Measurements from ENCODE around the gene TRMT44.

The TRMT44 gene

DNA sequence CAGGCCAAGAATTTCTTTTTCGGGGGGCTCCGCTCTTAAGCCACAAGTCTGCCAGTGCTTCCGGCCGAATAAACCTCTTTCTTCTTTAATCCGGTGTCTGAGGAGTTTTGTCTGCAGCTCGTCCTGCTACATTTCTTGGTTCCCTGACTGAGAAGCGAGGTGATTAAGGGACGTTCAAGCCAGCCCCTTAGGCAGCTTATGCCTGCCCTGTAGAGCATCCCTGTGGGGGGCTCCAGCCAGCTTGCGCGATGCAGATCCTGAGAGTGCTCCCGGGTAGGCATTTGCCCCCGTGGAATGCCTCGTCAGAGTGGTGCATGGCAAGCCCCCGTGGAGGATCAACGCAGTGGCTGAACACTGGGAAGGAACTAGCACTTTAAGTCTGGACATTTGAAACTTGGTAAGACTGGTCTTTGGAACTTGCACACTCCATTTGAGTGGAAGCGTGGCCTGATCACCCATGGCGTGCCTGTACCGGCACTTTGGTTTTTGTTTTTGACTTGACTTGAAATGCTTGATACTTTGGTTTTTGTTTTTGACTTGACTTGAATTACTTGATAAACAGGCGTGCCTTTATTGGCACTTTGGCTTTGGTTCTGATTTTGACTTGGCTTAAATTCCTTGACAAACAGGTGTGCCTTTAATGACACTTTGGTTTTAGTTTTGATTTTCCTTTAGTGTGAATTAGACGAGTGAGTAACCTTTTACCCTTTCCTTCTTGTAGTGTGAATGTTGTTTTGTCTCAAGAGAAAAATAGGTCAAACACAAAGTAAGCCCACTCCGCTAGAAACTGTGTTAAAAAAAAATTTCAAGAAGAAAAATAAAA is 6.1 kb upstream of the TRMT44 start:
- DNase-seq (ENCODE audit: low read depth in 2 of 2): no peak

DNA sequence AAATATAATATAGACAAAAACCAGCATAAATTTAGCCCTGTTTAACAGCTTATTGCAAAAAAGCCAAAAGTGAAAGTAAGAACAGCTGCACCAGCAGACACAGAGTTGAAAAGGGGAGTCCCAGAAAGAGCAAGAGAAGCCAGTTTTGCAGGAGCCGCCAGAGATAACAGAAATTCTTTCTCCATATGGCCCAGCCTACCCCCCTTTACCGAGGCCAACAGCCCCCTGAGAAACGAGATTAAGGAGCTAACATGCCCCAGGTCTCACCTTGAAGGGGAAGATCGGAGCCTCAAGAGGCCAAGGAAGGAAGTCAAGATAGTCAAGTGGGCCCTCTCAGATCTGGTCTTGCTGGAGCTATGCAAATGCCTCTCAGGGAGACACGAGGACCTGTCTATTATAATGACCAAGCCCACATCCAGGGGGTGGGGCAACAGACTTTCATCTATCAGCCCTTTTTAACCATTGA is 4.9 kb upstream of the TRMT44 start:
- DNase-seq (ENCODE audit: low read depth in 2 of 2): no peak

DNA sequence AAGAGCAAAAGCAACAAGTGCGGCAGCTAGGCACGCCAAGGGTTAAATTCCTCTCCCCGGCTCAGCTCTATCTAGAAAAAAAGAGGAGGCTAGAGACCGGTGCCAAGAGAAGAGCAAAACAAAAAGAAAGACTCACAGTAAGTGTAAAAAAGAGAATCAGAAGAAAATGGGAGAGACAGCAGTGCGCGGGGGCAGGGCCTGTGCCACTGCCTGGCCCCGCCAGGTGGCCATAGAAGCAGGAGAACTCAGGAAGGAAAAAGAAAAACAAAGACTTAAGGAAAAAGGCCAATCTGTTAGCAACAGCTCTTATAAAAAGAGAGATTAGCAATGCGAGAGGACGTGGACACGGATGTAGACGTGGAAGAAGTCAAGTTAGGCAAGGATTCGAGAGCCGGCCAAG is 3.3 kb upstream of the TRMT44 start:
- DNase-seq (ENCODE audit: low read depth in 2 of 2): no peak

DNA sequence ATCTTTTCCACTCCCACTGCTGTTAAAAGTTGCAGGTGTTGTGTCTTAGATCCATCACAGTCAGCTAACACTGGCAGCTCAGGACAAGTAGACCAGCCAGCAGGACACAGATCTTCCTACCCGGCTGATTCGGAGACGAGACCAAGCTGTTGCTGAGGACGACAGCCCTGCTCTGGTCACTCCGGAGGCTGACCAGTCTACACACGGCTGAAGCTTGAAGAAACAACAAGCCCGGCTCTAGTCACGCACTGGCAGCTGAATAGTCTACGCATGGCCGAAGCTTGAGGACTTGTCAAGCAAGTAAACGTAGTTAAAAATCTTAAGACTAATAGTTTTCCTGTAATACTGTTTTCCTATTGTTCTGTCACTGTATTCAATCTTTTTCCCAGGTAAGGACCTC is 1.8 kb upstream of the TRMT44 start:
- no peak for DNase-seq (ENCODE audit: low read depth in 2 of 2)

DNA sequence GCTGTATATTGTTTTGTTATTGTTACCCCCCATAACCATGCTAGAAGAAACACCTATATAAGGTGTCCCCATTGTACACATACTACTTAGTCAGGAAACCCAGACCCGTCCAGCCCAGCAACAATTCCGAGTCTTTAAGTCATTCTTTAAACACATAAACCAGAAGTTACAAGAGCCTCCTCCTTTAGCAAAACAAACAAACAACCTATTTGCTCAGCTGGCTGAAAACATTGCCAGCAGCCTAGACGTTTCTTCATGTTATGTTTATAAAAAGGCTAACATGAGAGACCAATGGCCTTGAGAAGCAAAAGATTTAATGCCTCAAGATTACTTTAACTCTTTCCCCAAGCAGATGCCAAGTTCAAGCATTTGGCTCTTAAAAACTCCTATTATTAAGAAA is 1.4 kb upstream of the TRMT44 start:
- no peak for DNase-seq (ENCODE audit: low read depth in 2 of 2)

DNA sequence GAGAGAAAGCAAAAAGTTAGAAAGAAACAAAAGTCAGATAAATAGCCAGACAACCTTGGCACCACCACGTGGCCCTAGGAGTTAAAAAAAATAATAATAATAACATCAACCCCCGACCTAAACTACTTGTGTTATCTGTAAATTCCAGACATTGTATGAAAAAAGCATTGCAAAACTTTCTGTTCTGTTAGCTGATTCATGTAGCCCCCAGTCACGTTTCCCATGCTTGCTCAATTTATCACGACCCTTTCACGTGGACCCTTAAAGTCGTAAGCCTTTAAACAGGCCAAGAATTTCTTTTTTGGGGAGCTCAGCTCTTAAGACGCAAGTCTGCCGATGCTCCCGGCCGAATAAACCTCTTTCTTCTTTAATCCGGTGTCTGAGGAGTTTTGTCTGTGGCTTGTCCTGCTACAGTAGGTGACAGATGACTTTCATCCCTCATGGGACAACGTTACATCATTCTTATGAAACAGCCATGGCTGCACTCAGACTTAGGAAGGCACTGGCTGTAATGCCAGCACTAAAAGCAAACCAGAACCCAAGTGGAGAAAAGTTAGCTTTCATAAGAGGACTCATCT is 574 bp upstream of the TRMT44 start:
- DNase-seq (ENCODE audit: low read depth in 2 of 2): no peak

DNA sequence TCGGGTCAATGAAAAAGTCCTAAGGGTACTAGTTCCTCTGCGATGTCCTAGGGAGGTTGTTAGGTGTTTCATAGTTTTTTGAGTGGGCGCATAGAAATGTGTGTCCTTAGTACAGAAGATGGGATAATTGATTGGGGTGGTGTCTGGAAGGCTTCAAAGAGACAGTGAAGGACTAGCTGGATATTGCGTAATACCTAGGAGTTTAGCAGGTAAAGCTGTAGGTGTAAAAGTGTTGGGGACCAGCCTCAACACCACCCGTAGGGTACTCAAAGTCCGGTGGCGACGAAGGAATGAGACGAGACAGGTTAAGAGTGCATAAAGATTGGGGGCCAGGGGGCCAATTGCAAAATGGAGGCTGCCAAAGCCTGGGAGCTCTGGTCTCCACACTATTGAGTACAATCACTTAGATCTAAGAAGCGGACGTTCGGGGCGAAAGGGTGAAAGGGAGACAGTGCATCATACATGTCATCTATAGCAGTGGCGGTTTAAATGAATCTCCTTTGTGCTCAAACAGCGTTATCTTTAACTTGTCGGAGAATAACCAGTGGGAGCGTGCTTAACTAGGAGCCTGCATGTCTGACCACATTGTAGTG is 1.0 kb downstream of the TRMT44 start:
- DNase-seq (ENCODE audit: low read depth in 2 of 2): no peak

DNA sequence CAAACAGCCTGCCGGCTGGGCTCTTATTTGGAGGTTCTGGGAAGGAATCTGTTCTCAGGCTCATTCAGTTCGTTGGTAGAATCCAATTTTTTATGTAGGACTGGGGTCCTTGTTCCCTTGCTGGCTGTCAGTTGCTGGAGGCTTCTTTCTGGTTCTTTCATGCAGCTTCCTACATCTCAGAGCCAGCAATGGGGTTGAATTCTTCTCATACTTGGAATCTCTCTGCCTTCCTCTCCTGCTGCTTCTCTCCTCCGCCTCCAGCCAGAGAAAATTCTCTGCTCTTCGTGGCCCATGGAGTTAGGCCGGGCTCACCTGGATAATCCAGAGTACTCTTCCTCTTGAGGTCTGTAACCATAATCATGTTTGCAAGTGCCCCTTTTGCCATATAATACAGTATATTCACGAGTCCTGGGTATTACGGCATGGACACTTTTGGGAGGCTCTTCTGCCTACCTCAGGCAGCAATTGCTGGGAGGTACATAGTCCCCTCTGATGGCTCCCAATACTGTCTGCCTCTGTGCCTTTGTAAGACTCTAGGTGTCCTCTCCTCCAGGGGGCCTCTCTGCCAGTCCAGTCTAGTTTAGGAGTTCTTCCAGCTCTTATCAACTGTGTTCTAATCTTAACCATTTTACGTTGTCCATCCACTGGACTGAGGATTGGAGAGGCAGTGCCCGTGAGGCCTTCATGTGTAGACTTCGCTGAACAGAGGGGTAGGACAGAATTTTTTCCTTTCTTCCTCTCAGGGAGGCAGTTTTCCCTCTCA is 2.2 kb downstream of the TRMT44 start:
- no peak for DNase-seq (ENCODE audit: low read depth in 2 of 2)

DNA sequence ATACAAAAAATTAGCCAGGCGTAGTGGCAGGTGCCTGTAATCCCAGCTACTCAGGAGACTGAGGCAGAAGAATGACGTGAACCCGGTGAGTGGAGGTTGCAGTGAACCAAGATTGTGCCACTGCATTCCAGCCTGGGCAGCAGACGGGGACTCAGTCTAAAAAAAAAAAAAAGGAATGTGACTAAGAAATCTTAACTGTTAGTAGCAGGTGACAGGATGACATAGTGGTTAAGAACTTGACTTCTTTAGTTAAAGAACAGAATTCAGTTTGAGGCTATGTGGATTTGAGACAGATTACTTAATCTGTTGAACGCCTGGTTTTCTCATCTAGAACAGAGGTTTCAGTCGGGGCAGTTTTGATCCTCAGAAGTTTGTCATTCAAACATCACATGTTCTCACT is 3.2 kb downstream of the TRMT44 start:
- DNase-seq (ENCODE audit: low read depth in 2 of 2): no peak

DNA sequence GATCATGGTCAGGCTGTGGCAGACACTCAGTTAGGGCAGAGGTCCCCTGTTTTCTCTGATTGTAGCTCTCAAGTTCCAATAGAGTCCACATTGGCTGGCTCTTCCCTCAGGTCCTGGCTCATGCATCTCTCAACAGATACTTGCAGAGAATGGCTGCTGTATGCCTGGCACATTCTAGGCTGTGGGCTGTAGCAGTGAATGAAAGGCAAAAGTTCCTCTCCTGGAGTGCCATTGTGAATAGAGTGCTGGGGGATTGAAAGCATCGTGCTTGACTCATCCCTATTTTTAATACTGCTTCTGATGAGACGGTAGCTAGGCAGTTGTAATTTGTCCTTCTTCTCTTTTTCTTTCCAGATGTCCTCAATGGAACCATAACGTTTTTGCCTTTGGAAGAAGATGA is 5.5 kb downstream of the TRMT44 start:
- DNase-seq (ENCODE audit: low read depth in 2 of 2): no peak

DNA sequence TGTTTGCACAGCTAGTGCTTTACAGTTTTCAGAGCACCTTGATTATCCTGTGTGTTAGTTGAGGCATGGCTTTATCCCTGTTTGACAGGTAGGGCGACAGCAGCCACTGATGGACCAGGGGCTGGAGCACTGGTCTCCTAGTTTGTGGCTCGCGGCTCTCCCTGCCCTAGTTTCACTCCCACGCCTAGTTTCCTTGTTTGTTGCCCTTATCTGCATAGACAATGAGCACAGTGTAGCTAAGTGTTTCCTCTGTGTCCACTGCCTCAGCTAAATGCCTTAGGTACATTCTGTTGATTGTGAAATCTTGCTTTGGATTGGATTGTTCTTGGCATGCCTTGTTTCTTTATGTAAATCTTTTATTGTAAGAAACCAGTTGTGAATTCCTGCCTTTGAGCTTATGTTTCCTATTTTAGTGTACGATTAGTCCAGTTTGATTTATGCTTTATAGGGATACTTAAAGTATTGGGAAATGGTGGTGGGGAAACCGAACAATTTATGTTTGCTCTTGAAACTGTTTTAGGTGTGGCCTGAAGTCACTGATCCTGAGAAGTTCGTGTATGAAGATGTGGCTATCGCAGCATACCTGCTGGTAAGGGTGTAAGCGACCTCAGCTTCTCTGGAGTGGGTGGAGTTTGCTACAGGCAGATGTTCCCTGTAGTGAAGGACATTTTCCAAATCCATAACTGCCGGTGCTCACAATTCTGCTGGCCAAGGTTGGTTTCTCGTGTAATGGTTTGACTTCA is 11.0 kb downstream of the TRMT44 start:
- DNase-seq (ENCODE audit: low read depth in 2 of 2): no peak

DNA sequence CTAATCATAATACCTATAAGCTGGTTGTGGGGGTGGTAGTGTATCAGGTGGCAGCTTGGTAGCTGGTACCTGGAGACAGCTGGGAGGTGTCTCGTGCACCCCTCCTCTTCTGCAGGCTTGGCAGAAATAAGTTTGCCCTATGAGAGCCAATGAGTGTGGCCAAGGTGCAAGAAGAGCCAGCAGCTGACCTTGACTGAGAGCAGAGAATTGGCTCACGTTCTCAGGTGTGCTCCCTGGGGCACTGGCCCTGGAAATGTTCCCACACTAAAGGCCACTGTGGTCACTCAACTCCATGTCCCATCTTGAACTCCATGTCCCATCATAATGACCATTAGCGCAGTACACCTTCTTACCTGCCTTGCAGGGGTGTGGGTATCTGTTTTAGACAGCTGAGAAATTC is 13.4 kb downstream of the TRMT44 start:
- DNase-seq (ENCODE audit: low read depth in 2 of 2): no peak

DNA sequence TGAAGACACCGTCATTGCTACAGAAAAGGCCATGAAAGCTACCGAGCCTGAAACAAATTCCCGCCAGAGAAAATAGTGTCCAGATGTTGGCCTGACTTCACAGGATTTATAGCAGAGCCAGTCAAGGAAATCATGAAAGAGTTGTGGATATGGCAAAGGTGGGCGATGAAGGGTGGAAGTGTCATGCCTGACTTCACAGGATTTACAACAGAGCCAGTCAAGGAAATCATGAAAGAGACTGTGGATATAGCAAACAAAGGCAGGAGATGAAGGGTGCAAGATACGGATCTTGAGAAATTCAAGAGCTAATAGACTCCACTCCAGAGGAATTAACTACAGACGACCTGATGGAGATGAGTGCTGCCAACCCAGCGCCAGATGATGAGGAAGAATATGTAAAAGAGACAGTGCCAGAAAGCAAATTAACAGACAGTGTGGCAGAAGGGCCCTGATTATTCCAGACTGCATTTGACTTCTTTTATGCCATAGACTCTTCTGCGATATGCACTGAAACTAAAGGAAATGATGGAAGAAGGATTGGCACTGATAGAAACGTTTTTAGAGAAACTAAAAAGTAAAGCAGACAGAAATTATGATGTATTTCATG is 17.2 kb downstream of the TRMT44 start:
- no peak for DNase-seq (ENCODE audit: low read depth in 2 of 2)

DNA sequence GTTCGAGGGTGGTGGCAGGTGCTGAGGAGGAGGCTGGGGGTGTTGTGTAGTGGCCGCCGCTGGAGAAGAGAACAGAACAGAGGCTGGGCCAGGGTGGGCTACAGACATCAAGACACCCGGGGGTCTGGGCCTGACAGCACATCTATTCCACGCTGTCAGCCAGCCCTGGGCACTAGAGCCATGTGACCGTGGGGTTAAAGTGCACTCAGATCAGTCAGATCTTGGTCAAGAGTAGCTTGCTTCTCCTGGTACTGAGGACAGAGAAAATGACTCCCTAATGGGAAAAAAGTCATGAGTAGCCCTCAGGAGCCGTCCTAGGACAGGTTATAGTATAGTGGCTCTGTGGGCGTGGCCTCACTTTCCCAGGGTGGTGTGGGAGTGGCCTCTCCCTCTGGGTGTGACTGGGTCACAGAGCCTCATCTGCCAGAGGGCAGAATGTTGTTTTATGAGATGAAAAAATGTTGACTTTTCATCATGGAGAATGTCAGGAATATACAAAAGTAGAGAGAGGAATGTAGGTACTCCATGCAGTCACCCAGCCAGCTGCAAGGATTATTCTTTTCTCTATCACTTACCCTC is 19.4 kb downstream of the TRMT44 start:
- DNase-seq (ENCODE audit: low read depth in 2 of 2): no peak

DNA sequence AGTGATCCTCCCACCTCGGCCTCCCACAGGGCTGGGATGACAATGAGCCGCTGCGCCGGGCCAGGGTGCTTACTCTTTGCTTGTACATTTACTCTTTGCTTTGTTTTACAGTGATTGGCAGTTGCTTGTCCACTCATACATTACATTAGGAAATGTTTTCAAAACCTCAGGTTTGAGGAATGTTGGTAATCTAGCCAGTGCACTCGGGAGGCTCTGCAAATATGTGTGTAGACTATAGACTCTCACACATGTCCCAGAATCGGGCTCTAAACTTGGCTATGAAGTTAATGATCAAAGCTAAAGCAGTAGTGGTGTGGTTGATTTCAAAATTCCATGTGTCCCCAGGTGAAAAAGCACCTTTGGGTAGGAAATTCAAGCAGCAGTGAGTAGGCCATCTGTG is 20.5 kb downstream of the TRMT44 start:
- DNase-seq (ENCODE audit: low read depth in 2 of 2): no peak

DNA sequence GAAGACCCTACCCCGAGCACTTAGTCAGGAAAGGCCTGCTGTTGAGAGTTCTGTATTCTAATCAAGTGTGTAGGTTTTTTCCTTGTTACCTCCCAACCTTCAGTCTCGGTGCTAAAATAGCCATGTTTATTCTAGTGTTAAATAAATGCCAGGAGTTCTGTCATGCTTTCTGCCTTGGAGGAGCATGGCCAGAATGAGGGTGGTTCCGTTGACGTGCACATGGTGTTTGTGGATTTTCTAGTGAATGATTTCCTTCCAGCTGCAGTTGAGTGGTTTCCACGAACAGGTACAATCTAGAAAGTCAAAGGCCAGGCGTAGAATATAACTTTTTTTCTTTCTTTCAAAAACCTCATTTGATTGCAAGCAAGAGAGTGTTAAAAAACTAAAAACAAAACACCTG is 21.0 kb downstream of the TRMT44 start:
- no peak for DNase-seq (ENCODE audit: low read depth in 2 of 2)

DNA sequence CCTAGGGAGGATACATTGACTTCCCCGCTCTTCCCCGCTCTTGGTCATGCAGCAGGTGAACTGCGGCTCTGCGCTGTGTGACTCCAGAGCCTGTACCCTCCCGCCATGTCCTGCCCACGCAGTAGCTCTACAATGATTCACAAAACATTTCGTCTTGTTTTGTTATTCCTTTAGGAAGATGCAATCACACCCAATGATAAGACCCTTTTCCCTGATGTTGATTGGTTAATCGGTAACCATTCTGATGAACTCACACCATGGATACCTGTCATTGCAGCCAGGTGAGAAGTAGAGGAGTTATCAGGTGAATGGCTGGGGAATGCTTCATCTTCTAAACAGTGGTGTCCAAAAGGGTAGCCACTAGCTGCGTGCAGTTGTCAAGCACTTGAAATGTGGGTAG is 23.2 kb downstream of the TRMT44 start:
- DNase-seq (ENCODE audit: low read depth in 2 of 2): no peak

DNA sequence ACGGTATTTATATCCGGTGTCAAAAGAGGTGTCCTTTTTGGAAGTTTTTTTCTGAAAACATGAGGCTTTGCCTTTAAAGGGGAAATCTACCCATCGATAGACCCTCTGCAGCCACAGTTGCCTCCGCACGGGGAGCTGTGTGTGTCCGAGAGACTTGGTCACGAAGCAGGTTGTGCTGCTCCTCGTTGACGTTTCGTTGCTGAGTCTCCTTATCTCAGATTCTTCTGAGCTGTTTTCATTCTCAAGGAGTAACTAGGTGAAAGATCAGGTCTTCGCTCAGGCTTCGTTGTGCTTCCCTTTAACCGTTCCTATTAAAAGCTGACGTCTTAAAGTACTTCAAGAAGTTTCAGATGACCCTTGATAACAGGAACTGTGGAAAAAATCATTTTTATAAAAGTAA is 23.8 kb downstream of the TRMT44 start:
- DNase-seq (ENCODE audit: low read depth in 2 of 2): no peak

DNA sequence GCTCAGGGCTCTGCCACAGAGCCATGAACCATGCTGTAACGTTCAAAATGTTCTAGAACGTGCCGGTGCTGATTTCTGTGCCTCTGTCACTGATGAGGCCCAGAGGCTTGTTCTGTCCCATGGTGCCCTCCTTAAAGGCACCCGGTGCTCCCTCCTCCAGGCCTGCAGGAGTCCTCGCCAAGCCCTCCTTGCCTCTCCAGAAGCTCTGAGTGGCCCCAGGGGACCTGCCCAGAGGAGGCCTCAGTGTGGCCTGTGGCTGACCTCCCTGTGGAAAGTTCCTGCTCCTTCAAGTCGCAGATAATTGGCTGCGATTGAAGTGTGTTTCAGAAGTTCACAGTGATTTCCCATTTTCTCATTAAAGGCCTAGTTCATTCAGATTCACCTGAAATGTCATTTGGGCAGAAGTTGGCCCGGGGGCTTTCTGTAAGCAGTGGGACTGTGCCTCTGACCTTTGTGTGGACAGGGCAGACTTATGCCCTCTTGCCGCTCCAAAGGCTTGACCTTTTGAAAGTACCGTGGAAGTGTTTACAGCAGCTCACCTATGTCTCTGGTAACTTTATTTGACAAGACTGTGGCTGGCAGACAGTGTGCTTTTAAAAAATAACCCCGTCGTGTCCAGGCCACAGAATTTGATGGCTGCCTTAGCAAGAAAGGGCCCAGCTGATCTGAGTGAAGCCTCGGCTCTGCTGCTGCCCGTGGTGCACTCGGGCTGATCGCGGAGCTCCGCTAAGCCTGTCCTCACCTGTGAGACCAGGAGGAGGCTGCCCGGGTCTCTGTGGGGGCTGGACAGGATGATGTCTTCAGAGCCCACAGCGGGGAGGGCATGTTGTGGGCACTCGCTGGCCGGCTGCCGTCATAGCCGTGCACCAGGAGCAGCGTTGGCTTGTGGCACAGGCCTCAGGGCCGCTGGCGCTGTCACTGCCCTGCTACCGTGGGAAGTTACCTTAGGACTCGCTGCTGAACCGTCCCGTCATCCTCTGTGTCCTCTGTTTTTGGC is 25.3 kb downstream of the TRMT44 start:
- DNase-seq (ENCODE audit: low read depth in 2 of 2): no peak

DNA sequence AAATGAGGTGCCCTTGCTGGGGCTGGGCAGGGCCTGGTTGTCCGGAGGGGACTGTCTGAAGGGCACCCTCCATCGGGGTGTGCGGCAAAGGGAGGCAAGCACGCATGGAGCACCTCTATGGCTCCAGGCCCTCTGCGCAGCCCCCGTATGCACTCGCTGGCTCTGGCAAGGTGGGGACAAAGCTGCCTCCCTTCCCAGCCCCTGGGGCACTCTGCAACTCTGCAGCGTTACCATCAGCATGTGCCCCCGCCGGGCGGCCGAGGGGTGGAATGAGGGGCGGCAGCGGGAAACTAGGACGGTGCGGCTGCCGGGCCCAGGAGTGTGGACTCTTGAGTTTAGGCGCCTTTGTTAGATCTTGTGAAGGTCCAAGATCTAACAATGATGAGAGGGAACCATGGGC is 26.4 kb downstream of the TRMT44 start:
- DNase-seq (ENCODE audit: low read depth in 2 of 2): no peak

All from fibroblast of skin of left quadriceps (primary cell).